GM18508 (cell line): ENCODE measurements around the gene CADM1.

ENCODE experiments used
- ATAC-seq: cut with Tn5 transposase; IDR thresholded peaks from one replicate; pipeline ENCODE4 v1.9.1; 2021; ENCODE audit warnings: moderate number of reproducible peaks; ENCODE audit not compliant: insufficient read depth, unreplicated experiment

CADM1 gene

DNA sequence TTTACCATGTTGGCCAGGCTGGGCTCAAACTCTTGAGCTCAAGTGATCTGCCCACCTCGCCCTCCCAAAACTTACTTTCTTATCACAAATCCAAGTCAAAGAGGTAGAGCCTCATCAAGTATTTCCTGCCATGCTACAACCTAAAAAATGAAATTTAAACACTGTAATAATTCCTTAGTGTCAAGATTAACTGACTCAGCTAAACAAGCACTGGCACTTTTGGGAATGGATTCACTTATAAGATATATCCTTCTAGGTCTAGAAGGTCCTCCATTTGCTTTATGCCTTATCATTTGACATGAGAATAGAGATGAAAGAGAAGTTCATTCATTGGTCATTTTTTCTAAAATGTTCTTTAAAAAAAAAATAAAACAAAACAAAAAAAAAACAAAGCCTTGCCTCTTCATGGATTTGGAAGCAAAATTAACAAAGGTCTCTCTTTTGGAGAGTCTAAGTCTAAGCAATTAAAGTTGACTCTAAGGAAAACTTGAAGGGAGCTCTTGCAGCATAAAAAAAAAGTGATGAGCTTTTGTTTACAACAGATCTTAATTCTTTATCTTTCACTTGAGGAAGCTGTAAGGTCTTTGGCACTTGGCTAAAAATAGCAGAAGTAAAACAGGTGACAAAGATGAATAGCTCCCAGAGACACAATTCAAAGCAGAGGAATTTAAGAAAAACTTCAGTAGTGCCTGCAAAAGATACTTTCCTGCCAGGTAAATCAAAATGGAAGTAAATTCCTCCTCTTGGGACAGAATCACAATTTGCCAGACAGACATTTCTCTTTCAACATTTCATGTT is 50.3 kb downstream of the CADM1 start:
- ATAC-seq: no peak

DNA sequence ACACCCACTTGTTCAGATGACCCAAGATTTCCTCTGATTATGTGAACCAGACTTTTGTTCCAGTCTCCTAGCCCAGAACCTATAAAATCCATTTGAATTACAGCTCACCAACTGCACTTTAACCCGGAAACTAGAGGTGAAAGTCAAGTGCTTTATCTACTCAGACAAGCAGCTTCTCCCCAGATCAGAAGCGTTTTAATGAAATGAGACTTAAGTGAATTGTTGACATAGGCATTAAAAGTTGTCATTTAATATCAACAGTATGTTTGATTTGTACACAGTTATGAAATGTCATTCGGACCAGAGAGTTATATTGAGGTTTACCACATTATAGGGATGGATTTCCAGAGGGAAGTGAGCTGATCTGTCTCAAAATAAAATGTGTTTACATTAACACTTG is 52.0 kb downstream of the CADM1 start:
- ATAC-seq: no peak

DNA sequence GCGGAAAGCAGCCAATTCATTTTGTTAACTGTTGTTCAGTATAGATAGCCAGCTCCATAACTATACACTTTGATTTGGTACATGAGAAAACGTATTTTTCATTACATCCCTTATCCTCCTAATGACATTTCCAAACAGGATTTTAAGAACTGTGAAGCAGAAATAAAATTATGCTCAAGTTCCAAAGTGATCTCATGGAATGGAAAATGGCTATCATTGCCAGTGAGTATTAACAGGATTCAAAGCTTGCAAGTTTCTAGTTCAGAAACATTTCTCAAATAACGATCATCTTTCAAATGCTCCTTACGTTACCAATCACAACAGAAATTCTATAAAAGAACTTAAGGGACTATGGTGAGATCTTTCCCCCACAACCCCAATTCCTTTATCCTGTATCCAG is 53.7 kb downstream of the CADM1 start:
- ATAC-seq: no peak

DNA sequence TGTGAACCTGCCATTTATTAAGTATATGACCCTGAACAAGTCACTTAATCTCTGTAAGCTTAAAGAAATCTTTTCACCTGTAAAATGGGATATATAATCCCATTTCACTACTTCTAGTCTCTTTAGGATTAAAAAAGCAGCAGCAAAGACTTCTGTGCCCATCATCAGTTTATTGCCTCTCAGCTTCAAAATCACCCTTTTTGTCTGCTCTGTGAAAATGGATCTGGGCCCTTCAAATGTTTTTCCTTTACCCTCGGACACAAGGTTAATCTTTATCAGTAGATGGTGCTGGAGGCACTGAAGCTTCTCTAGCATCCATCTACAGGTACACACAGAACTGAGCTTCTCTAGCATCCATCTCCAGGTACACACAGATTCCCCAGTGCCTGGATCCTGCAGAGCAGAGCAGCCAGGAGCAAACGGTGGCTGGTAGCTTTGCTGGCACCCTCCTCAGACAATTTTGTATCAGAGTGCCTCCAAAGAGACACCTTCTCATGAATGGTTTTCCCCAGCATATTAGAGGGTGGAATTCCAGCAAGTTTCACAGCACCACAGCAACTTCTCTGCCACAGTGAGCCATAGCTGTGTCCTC is 56.8 kb downstream of the CADM1 start:
- no peak for ATAC-seq

DNA sequence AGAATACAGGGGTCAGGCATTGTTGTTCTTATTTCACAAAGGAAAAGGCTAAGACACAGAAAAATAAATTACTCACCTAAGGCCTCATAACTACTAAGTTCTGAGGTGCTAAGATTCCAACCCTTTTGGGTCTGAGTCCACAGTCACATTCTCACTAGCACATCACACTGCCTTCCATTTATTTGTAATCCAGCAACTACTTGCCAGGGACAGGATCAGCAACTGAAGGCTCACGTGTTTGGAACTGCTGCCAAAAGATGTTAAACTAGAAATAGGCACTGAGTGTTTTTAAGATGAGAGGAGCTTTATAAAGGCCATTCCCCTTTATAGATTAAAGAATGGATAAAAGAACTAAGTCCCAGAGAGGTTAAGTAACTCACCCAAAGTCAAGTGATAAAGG is 58.0 kb downstream of the CADM1 start:
- no peak for ATAC-seq

DNA sequence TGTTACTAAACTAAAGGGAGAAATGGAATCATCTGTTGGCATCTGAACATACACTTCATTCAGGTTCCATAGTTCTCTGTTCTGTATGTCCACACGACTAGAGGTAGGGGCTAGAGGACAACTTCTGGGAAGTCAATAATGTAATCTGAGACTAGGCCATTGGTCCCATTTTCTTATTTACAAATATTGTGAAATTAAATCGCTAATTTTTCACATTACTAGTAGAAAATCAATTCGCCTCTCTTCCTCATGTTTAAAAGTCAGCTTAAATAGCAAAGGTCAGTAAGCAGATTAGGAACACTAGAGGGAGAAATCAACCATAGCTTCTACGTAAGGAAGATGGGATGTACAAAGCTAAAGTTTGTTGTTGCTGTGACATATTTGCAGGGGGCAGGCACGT is 59.7 kb downstream of the CADM1 start:
- no peak for ATAC-seq

DNA sequence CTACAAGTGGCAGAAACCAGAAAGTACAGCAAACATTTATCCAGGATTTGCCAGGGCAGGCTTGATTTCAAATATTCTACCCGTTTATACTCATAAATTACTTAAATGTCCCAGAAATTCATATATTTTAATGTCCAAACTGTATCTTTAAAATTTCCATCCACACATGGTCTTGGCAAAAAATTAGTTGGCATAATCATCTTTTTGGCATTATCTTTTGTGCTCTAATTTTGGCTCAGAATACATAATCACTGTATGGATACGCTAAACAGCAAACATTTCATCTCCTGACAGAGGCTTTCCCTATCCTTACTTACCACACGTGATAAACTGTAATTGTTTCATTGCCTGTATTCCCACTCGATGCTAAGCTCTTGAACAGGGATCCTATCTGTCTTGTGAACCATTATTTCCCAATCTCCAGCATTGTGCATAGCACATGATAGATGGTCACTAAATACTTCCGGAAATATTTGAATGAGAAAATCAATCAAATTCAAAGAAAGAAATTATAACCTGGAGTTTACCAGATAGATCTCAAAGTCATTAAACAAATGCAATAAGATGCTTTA is 64.2 kb downstream of the CADM1 start:
- no peak for ATAC-seq

DNA sequence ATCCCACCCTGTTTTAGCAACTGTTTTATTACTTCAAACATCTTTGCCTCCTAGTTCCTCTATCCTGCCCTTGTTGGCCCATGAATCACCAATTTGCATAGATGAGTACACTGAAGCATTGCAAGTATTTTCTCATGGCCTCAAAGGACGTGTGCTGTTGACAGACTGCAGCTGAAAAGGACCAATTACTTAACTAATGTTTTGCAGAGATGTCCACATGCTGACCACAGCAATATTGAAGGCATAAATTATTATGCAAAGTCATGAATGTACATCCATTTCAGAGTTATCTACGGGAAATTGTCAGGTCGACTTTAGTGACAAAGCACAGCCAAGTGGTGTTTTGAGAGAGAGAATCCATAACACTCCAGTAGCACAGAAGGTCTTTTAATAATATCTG is 64.8 kb downstream of the CADM1 start:
- no peak for ATAC-seq

DNA sequence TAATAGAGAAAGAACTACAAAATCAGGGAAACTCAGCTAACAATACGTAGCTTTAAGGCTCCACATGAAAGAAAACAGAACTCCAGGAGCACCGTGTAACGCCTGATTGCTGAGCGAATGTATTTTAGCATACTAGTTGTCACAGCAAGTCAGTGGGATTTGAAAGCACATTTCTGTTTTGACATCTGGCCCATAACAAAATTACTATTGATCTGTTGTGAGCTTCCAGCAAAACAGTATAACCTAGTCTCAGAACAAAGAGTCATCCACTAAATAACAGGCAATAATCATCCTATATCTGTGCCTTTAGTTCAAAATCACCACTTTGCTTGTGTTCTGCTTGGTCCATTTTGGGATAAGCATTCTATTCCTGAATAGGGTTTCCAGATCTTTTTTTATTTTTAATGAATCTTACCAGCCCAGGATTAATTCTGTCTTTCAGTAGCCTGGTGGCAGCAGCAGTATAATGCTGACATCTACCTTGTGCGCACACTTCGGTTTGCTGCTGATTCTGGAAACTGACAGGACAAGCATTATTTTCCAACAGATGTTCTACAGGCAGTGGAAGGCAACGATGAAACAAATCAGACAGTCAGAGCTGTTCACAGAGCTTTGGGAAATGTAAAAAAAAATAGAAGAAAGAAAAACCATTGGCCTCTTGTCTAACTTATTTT is 66.2 kb downstream of the CADM1 start:
- ATAC-seq: no peak

DNA sequence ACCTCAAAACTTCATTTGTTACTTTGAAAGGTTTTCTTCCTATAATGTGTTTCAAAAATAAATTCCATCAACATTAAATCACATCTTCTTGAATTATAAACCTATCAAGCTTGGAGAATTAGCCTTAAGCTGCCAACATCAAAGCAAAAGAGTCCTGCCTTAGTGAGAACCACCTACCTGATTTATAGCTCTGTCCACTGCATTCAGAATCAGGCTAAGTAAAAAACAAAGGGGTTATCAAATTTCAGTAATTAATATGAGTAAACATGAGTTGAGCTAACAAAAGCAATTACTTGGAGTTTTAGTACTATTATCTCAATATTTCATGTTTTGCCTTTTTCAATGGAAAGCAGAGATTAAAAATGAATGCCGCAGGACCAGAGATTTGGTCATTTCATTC is 73.9 kb downstream of the CADM1 start:
- no peak for ATAC-seq

DNA sequence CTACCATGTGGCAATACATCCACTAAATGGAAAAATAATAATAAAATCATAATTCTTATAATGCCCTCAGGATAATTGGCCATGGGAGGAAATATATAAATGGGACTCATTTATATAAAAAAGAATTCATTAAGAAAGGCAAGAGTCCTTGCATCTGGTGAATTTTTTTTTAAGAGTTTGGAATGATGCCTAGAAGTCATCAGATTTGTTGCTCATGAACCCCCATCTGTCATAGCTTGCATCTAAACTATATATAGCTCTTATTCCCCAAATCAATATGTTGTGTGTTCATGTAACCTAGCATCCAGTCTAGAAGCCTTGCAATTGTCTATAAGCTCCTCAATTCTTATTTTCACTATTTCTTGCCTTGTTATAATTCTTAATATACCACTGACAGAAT is 75.9 kb downstream of the CADM1 start:
- ATAC-seq: no peak

DNA sequence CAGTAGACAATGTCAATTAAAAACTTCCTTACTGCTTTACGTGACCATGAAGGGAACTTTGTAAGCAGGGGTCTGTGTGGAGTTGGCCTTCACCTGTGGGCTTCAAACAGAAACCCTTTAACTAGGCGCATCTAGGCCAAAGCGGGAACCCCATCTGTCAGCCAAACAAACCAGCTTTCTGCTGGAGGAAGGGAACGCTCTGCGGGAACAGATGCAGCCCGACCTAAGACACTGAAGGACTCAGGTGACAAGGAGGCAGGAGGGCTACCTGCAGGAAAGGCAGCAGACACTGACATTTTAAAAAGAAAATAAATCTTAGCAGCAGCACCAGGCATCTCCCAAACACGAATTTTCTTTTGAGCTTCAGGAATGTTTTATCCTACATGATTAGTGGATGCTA is 78.4 kb downstream of the CADM1 start:
- no peak for ATAC-seq

DNA sequence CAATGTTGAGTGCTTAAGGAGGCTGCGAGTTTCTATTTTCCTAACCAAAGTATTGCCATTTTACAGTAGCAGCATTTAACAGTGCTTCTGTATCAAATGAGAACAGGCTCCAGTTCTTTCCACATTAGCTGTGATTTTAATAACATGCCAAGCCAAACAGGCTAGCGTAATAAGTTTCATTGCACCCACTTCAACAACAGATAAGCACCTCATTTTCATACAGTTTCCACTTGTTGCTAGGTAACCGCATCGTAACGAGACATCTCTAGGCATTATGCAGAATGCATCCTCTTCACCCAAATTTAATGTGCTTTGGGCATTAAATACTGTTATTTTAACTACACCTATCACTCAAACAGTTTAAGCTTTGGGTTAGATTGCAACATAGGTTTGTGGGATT is 79.0 kb downstream of the CADM1 start:
- ATAC-seq: no peak

DNA sequence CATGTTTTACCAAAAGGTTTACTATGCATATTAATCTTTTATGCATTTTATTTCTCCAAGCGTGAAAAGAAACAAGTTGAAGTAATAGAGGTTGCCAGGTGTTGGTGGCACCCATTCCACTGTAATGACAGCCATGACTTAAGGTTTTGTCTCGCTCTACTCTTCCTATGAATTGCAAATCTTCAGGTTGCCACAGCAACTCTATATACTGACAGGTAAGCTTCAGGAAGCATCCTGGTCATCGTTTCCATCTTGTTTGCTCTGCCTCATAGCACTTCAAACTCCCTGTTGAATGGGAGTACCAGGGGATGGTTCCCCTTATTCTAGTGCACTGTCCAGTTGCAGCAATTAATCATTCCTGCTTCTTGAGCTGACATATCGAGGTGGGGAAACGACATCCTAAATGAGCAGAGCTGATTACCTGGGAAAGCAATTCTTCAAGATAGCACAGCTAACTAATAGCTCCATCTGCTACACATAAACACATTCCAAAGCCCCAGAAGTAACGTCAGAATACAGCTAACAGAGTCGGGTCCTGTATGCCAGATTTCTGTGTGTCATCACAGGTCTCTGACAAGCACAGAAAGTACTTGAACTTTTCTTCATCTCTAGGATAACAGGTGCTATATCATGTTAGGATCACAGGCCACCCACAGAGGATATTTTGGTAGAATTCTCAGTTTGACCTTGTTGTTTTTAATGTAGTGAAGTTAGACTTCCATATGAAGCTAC is 80.3 kb downstream of the CADM1 start:
- no peak for ATAC-seq

DNA sequence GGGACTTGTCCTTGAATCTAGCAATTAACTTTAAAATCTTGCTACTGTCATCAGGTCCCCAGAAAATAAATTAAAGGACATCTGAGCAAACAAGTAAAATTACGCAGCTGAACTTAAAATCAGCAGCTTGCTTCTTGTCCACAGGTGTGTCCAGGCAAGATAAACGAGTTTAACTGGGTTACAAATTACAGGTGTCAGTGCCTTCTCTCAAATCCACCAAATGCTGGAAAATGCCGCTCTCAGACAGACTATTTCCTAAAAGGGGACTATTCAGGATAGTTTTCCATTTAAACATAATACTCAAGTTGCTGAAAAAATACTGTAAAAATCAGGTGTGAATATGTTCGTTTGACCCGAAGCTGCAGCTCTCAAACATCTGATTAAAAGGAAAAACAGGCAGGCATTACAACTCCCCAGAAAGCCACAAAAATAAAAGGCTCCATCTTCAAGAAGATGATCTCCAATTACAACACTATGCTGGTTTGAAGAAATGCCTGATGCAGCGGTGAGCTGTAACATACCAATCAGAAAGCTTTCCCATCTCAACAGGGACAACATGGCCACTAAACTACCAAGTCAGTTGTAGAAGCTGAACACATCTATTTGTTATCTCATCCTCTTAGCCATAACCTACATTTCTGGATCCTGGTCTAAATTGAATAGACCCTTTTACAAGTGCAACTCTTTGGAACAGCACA is 82.1 kb downstream of the CADM1 start:
- no peak for ATAC-seq

DNA sequence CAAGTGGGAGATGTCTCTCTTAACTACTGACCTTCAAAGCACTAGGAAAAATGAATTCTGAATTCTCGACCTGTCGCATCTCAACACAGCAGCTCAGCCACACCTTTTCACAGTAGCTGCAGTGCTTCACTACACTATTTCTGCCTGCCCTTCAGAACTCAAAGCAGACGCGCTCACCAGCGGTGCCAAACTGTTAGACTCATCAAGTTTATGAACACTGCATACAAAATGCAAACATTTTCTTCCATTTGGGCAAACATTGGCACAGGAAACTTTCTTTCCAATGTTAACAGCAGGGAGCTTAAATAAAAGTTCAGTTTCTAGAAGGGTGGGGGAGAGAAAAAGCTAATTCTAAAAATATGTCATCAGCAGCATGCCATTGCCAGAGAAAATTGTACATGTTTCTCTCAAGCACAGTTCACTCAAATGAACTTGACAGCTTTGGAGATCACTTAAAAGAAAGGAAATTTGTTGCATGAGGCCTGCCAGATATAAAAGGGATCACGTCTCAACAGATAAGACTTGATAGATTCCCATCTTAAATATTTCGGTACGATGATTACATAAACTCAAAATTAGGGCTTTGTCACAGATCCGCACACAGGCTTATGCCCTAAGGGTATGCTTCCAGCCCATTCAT is 82.7 kb downstream of the CADM1 start:
- ATAC-seq: no peak

DNA sequence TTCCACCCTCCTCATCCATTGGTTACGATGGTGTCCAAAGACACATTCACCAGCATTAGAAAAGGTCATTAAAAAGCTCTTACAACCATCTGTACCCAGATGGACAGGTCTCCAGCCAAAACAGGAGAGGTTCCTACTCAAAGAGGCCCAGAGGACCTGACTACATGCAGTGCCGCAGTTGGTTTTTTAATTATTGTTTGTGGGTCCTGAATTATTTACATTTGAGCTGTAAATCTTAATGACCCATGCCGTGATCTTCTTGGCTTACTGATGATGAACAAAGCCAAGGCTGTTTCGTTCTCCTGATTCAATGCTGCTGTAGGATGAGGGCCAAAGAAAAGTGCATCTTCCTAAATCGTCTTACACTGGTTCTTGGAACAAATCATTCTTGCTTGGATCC is 83.7 kb downstream of the CADM1 start:
- no peak for ATAC-seq

DNA sequence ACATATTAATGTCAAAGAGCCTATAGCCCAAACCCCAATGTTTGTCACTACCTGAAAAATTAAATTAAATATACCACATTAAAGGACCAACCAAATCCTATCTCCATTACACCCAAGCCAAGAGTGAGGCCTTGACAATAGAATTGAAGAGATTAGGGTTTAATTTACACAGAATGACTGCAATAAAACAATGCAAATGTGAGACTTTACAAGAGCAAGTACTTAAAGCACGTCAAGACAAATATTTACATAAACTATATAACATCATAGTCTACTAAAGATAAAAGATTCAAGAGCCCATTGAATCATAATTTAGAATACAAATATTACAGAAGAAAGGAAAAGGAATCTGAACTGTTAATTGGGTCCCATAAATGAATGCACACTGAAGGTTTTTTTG is 85.6 kb downstream of the CADM1 start:
- ATAC-seq: no peak

DNA sequence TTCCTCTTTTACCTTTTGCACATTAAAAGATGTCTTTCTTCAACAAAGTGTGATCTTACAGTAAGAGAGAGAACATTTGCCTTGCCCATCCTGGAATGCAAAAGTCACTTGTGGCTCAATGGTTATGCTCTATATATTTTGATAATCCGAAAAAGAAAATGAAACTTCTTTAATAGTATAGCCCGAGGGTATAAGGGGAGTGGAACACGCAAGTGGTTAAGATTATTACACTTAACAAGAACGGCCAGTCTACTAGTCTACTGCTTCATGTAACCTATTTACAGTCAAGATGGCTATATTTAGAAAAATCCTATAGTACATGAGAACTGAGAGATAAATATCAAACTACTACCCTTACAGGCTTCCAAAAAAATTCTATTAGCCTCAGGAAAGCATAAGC is 86.1 kb downstream of the CADM1 start:
- no peak for ATAC-seq

DNA sequence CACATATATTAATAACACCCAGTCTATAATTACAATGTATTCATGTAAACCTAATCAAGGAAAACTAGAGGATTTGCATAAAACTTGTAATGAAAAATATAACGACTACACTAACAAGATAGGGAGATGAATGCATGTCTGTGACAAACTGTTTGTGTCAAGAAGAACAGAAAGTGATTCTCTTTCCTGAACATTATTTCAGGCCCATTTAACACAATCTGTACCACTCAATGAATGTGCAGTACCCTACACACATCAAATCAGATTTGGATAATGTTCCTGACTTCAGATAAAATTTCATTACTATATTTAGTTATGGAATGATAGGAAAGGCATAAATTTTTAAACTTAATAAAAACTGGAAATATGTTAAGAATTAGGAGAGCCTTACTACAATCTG is 93.1 kb downstream of the CADM1 start:
- no peak for ATAC-seq
